ENCODE results near the gene CLEC4A. TPM values are rescaled to one million over a fixed set of nuclear protein-coding genes. Genes with fewer than 3 reads are reported as not detected.

CLEC4A gene
- 0.22 and 0.29 TPM in 2 replicates for total RNA-seq

DNA sequence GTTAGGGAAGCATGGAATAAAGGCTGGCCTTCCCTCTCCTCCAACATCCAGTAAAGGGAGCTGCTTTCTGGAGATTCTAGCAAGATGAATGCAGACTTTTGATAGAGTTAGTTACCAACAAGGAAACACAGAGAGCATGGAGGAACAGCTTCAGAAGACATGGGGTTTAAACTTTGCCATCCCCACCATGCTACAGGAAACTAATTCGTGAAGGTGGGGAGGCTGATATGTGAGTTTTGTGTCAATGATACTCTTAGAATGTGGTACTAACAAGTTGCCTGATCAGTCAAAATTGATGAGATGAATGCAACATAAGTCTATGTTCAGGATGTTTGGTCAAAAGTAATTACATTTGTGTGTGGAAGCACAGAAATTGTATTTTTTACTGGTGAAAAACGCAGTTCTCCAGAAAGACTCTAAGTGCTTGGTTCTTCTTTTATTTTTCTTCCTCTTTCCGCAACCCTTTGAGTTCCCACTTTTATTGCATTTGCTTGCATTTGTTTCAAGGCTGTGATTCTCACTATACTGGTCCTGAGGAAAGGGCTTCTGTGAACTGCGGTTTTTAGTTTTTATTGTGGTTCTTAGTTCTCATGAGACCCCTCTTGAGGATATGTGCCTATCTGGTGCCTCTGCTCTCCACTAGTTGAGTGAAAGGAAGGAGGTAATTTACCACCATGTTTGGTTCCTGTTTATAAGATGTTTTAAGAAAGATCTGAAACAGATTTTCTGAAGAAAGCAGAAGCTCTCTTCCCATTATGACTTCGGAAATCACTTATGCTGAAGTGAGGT lies at the start of gene CLEC4A:
Gene CLEC4A (plus strand): TSS at position 494 of the 789 bp plus-strand sequence. CDS start 262 bp downstream, at position 756.

DNA sequence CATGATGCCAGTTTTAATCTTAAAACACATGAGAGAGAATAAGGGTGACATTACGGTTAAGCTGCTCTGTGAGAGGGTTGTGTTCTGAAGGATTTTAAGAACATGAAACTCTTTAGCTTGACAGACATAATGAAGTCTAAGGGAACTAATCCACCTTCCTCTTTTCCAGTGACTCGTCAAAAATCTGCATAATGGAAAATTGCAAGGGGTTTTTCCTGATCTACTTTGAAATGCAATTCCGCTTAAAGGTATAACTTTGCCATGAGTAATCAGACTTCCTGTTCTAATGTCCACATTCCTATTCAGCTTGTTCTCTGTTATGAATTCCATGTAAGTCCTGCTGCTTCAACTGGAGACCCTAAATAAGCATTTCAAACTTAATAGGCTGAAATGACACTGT lies 33.4 kb downstream of the CLEC4A start, which contains the start of gene ZNF705A:
Gene ZNF705A (plus strand): TSS at position 171 of the 400 bp plus-strand sequence. CDS start 15,611 bp downstream, outside the sequence.

Other genes with a start within 250 kb of the CLEC4A start
- gene SLC2A3, start 187.4 kb upstream of the CLEC4A start, total RNA-seq, result 59.0 and 73.7 TPM in 2 replicates
- 9.4 and 12.0 TPM in 2 replicates for gene FOXJ2, start 90.9 kb upstream of the CLEC4A start, total RNA-seq
- gene C3AR1, start 57.3 kb upstream of the CLEC4A start, total RNA-seq, result 0.29 and 1.1 TPM in 2 replicates
- 47.9 and 71.4 TPM in 2 replicates for gene NECAP1, start 41.3 kb upstream of the CLEC4A start, total RNA-seq
- not detected in 2 replicates for gene ZNF705A, start 33.4 kb downstream of the CLEC4A start, total RNA-seq
- gene FAM90A1, start 104.0 kb downstream of the CLEC4A start, total RNA-seq, result under 0.01 and 0.14 TPM in 2 replicates

Measured in placental pericyte (primary cell).